ENCODE measurements around the gene CMC2.

CMC2 gene

DNA sequence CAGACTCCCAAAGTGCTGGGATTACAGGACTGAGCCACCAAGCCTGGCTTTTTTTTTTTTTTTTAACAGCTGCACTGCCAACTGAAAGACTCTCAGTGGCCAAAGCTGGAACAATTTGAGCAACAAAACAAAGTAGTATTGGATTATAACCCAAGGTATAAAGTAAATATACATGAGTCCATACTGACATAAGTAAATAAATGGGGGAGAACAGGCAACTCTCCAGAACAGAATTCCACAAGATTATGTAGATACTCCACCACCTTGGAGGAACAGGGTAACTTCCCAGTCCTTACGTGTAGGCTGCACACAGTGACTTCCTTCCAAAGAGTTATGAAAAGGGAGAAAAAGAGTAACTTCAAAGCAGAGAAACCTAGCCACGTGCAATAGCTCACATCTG is 15.7 kb downstream of the CMC2 start:
- no peaks in the 10 kb centered on the region for H3K27me3 ChIP-seq (replicated peaks in 2 of 5; ENCODE audit: control insufficient read depth in 4 of 5, insufficient read depth in 5 of 5, low read length in 4 of 5)
- H3K4me3 ChIP-seq (ENCODE audit: control insufficient read depth in 1 of 7, extremely low read depth in 1 of 7, insufficient read depth in 4 of 7, low read depth in 2 of 7, low read length in 6 of 7): no peak overlapping the region
- ChIA-PET POLR2A (no interaction called here), CTCF (interaction anchor here (3.3 kb wide), 1 partner anchor 13 kb away, joined by 12 read pairs; no protein-coding TSS in a partner anchor)
- H3K36me3 ChIP-seq (ENCODE audit: control insufficient read depth in 4 of 4, insufficient read depth in 4 of 4, low read length in 3 of 4): peaks cover 0 to 17% (median 8%) of the 10 kb centered on the region in 4 experiments
- H3K9me3 ChIP-seq (ENCODE audit: control extremely low read depth in 1 of 5, control insufficient read depth in 4 of 5, insufficient read depth in 2 of 5, low read depth in 1 of 5, low read length in 4 of 5): no peaks in the 10 kb centered on the region
- no peak for DNase-seq
- H3K27ac ChIP-seq (ENCODE audit: insufficient read depth in 1 of 2, low read depth in 1 of 2, low read length in 2 of 2, poor library complexity in 1 of 2, severe bottlenecking in 2 of 2): no peak overlapping the region
- H3K4me1 ChIP-seq (ENCODE audit: control extremely low read depth in 1 of 4, control insufficient read depth in 4 of 4, insufficient read depth in 4 of 4, low read length in 3 of 4): peaks cover 0 to 5% (median 2%) of the 10 kb centered on the region in 4 experiments
- 100% methylated on average over 2 of the region's 2 CpGs for WGBS (ENCODE audit: insufficient coverage)

DNA sequence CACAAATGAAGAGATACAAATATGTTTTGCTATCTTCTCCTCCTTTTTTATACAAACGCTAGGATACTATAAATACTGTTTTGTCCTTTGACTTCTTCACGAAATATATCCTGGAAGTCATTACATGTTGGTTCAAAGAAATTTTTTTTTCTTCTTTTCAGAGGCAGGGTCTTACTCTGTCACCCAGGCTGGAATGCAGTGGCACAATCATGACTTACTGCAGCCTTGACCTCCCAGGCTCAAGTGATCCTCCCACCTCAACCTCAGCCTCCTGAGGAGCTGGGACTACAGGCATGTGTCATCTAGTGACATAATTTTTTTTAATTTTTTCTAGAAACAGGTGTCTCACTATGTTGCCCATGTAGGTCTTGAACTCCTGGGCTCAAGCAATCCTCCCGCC is 16.1 kb downstream of the CMC2 start:
- Histone ChIP-seq H3K9me3 (ENCODE audit: control extremely low read depth in 1 of 5, control insufficient read depth in 4 of 5, insufficient read depth in 2 of 5, low read depth in 1 of 5, low read length in 4 of 5) (no peaks in the 10 kb centered on the region), H3K36me3 (ENCODE audit: control insufficient read depth in 4 of 4, insufficient read depth in 4 of 4, low read length in 3 of 4) (peaks cover 0 to 18% (median 8%) of the 10 kb centered on the region in 4 experiments), H3K4me1 (ENCODE audit: control extremely low read depth in 1 of 4, control insufficient read depth in 4 of 4, insufficient read depth in 4 of 4, low read length in 3 of 4) (peaks cover 0 to 6% (median 3%) of the 10 kb centered on the region in 4 experiments), H3K27ac (ENCODE audit: insufficient read depth in 1 of 2, low read depth in 1 of 2, low read length in 2 of 2, poor library complexity in 1 of 2, severe bottlenecking in 2 of 2) (no peak overlapping the region), H3K27me3 (replicated peaks in 2 of 5; ENCODE audit: control insufficient read depth in 4 of 5, insufficient read depth in 5 of 5, low read length in 4 of 5) (no peaks in the 10 kb centered on the region), H3K4me3 (ENCODE audit: control insufficient read depth in 1 of 7, extremely low read depth in 1 of 7, insufficient read depth in 4 of 7, low read depth in 2 of 7, low read length in 6 of 7) (no peak overlapping the region)
- ChIA-PET POLR2A (no interaction called here), CTCF (interaction anchor here (3.3 kb wide), 1 partner anchor 14 kb away, joined by 12 read pairs; no protein-coding TSS in a partner anchor)
- no peak for DNase-seq
- whole genome bisulfite sequencing (ENCODE audit: insufficient coverage): 100% methylated on average over 2 of the region's 3 CpGs

DNA sequence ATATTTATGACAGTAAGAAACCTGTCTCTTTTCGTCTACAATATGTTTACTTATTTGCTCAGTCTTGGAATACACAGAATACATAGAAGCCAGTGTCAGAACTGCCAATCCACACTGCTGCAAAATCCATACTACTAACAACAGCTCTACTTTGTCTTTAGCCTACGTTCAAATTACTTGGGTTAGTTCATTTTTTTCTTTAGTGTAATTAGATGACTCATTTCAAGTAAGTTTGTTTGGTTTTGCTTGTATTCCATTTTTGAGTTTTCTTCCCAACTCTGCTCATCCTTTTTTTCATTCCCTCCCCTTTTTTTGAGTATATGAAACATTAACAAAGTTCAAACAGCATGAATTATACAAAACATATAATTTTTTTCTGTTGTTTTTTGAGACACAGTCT is 16.9 kb downstream of the CMC2 start:
- DNase-seq: no peak
- ChIA-PET POLR2A (no interaction called here), CTCF (interaction anchor here (3.3 kb wide), 1 partner anchor 15 kb away, joined by 12 read pairs; no protein-coding TSS in a partner anchor)
- Histone ChIP-seq H3K27me3 (replicated peaks in 2 of 5; ENCODE audit: control insufficient read depth in 4 of 5, insufficient read depth in 5 of 5, low read length in 4 of 5) (no peaks in the 10 kb centered on the region), H3K36me3 (ENCODE audit: control insufficient read depth in 4 of 4, insufficient read depth in 4 of 4, low read length in 3 of 4) (peaks cover 0 to 17% (median 10%) of the 10 kb centered on the region in 4 experiments), H3K4me1 (ENCODE audit: control extremely low read depth in 1 of 4, control insufficient read depth in 4 of 4, insufficient read depth in 4 of 4, low read length in 3 of 4) (peaks cover 0 to 8% (median 5%) of the 10 kb centered on the region in 4 experiments), H3K9me3 (ENCODE audit: control extremely low read depth in 1 of 5, control insufficient read depth in 4 of 5, insufficient read depth in 2 of 5, low read depth in 1 of 5, low read length in 4 of 5) (no peaks in the 10 kb centered on the region), H3K27ac (ENCODE audit: insufficient read depth in 1 of 2, low read depth in 1 of 2, low read length in 2 of 2, poor library complexity in 1 of 2, severe bottlenecking in 2 of 2) (no peak overlapping the region), H3K4me3 (ENCODE audit: control insufficient read depth in 1 of 7, extremely low read depth in 1 of 7, insufficient read depth in 4 of 7, low read depth in 2 of 7, low read length in 6 of 7) (no peak overlapping the region)
- no CpG with 5 or more reads among the region's 2 CpGs for WGBS (ENCODE audit: insufficient coverage)

DNA sequence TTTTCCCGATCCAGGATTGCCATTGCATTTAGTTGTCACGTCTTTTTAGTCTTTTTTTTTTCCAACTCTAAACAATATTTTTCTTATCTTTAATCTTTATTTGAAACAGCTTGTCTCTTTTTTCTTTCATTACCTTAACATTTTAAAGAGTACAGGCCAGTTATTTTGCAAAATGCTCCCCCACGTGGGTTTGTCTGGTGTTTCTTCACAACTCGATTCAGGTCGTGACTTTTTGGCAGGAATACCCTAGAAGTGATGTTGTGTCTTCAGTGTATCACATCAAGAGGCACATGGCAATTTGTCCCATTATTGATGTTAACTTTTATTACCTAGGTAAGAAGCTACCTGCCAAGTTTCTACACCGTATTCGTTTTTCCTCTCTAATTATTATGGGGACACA is 17.9 kb downstream of the CMC2 start:
- Histone ChIP-seq H3K4me1 (ENCODE audit: control extremely low read depth in 1 of 4, control insufficient read depth in 4 of 4, insufficient read depth in 4 of 4, low read length in 3 of 4) (peaks cover 0 to 8% (median 5%) of the 10 kb centered on the region in 4 experiments), H3K4me3 (ENCODE audit: control insufficient read depth in 1 of 7, extremely low read depth in 1 of 7, insufficient read depth in 4 of 7, low read depth in 2 of 7, low read length in 6 of 7) (no peak overlapping the region), H3K9me3 (ENCODE audit: control extremely low read depth in 1 of 5, control insufficient read depth in 4 of 5, insufficient read depth in 2 of 5, low read depth in 1 of 5, low read length in 4 of 5) (no peaks in the 10 kb centered on the region), H3K36me3 (ENCODE audit: control insufficient read depth in 4 of 4, insufficient read depth in 4 of 4, low read length in 3 of 4) (peaks cover 0 to 17% (median 10%) of the 10 kb centered on the region in 4 experiments), H3K27ac (ENCODE audit: insufficient read depth in 1 of 2, low read depth in 1 of 2, low read length in 2 of 2, poor library complexity in 1 of 2, severe bottlenecking in 2 of 2) (no peak overlapping the region), H3K27me3 (replicated peaks in 2 of 5; ENCODE audit: control insufficient read depth in 4 of 5, insufficient read depth in 5 of 5, low read length in 4 of 5) (no peaks in the 10 kb centered on the region)
- 80% methylated on average over 5 of the region's 7 CpGs for WGBS (ENCODE audit: insufficient coverage)
- CTCF ChIA-PET: interaction anchor here (2.1 to 3.3 kb wide), 2 partner anchors 14 to 16 kb away, joined by 7 to 12 read pairs; no protein-coding TSS in a partner anchor
- DNase-seq: no peak
- POLR2A ChIA-PET: no interaction called here

DNA sequence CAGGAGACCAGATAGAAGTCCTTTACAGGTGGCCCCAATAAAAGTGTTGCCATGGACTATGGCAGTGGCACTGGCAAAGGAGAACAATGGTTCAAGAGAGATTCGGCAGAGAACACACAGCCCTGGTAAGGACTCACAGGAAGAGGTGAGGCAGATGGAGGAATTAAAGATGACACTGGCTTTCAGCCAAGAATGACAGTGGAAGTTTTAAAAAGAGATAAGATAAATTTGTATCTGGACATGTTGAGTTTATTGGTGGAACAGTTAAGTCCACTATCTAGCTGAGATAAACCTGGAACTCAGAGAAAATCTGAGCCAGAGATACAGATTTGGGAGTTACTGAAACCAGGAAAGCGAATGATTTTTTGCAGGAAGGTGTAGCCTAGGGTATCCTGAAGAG is 20.1 kb downstream of the CMC2 start:
- 92% methylated on average over 2 of the region's 2 CpGs for WGBS (ENCODE audit: insufficient coverage)
- H3K4me1 ChIP-seq (ENCODE audit: control extremely low read depth in 1 of 4, control insufficient read depth in 4 of 4, insufficient read depth in 4 of 4, low read length in 3 of 4): peaks cover 0 to 8% (median 5%) of the 10 kb centered on the region in 4 experiments
- no peak for DNase-seq
- H3K27ac ChIP-seq (ENCODE audit: insufficient read depth in 1 of 2, low read depth in 1 of 2, low read length in 2 of 2, poor library complexity in 1 of 2, severe bottlenecking in 2 of 2): no peak overlapping the region
- no peak overlapping the region for H3K4me3 ChIP-seq (ENCODE audit: control insufficient read depth in 1 of 7, extremely low read depth in 1 of 7, insufficient read depth in 4 of 7, low read depth in 2 of 7, low read length in 6 of 7)
- no peaks in the 10 kb centered on the region for H3K9me3 ChIP-seq (ENCODE audit: control extremely low read depth in 1 of 5, control insufficient read depth in 4 of 5, insufficient read depth in 2 of 5, low read depth in 1 of 5, low read length in 4 of 5)
- H3K27me3 ChIP-seq (replicated peaks in 2 of 5; ENCODE audit: control insufficient read depth in 4 of 5, insufficient read depth in 5 of 5, low read length in 4 of 5): no peaks in the 10 kb centered on the region
- ChIA-PET POLR2A (interaction anchor here (1.4 kb wide), 1 partner anchor 18 kb away, joined by 3 read pairs; no protein-coding TSS in a partner anchor), CTCF (interaction anchor here (1.2 kb wide), 1 partner anchor 11 kb away, joined by 3 read pairs; no protein-coding TSS in a partner anchor)
- H3K36me3 ChIP-seq (ENCODE audit: control insufficient read depth in 4 of 4, insufficient read depth in 4 of 4, low read length in 3 of 4): peaks cover 0 to 14% (median 8%) of the 10 kb centered on the region in 4 experiments

DNA sequence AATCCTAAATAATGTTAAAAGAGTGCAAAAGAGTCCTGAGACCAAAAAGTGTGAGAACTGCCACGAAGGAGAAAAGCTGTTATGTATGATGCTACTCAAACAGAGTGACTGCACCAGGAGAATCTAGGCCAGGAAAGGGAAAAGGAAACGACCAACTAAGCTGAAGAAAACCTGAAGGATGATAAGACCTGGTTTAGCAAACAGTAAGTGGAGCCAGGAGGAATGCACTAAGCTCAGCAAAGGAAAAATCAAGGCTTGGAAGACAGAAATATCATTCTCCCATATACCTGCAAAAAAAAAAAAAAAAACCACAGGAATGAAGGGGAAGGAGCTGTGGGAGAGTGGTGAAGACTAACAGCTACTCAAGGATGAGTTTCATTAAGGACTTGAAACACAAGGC is 21.1 kb downstream of the CMC2 start:
- ChIA-PET POLR2A (no interaction called here), CTCF (interaction anchor here (1.2 kb wide), 2 partner anchors 11 to 19 kb away, joined by 6 to 8 read pairs; no protein-coding TSS in a partner anchor)
- WGBS (ENCODE audit: insufficient coverage): 18% methylated on average over 2 of the region's 2 CpGs
- no peak for DNase-seq
- Histone ChIP-seq H3K4me3 (ENCODE audit: control insufficient read depth in 1 of 7, extremely low read depth in 1 of 7, insufficient read depth in 4 of 7, low read depth in 2 of 7, low read length in 6 of 7) (no peak overlapping the region), H3K9me3 (ENCODE audit: control extremely low read depth in 1 of 5, control insufficient read depth in 4 of 5, insufficient read depth in 2 of 5, low read depth in 1 of 5, low read length in 4 of 5) (no peaks in the 10 kb centered on the region), H3K27ac (ENCODE audit: insufficient read depth in 1 of 2, low read depth in 1 of 2, low read length in 2 of 2, poor library complexity in 1 of 2, severe bottlenecking in 2 of 2) (no peak overlapping the region), H3K4me1 (ENCODE audit: control extremely low read depth in 1 of 4, control insufficient read depth in 4 of 4, insufficient read depth in 4 of 4, low read length in 3 of 4) (peaks cover 0 to 8% (median 5%) of the 10 kb centered on the region in 4 experiments), H3K27me3 (replicated peaks in 2 of 5; ENCODE audit: control insufficient read depth in 4 of 5, insufficient read depth in 5 of 5, low read length in 4 of 5) (no peaks in the 10 kb centered on the region), H3K36me3 (ENCODE audit: control insufficient read depth in 4 of 4, insufficient read depth in 4 of 4, low read length in 3 of 4) (peaks cover under 1 to 11% (median 6%) of the 10 kb centered on the region in 4 experiments)

DNA sequence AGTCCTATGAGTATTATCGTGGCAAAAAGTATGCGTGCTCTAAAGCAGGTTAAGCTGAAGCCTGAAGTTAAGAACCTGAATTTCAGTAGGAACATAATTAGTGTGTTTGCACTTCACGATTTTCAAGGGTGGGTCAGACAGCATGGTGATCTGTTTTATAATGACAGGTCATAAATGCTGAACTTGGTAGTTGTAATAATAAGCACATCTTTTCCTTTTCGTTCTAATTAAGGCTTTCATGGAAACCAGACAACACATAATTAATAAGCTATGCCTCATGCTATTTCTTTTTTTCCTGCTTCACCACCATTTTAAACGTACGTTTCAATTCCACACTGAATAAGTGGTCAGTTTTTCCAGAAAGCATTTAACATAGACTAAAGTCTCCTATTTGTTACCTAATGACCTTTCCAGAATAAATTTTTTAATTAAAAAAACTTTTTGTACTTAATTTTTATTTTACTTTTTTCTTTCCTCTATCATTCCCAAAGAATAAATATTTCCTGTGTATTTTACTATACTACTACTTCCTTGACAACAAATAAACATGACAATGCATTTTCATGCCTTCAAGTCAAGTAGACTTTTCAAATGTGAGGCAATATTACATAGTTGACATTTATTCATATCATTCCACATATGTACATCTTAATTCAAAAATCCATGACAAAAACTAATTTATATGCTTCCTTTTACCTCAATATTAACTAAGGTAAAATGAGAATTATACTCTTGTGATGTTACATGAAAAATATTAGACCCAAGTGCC is 22.4 kb downstream of the CMC2 start:
- Histone ChIP-seq H3K27me3 (replicated peaks in 2 of 5; ENCODE audit: control insufficient read depth in 4 of 5, insufficient read depth in 5 of 5, low read length in 4 of 5) (no peaks in the 10 kb centered on the region), H3K4me1 (ENCODE audit: control extremely low read depth in 1 of 4, control insufficient read depth in 4 of 4, insufficient read depth in 4 of 4, low read length in 3 of 4) (peaks cover 0 to 8% (median 5%) of the 10 kb centered on the region in 4 experiments), H3K36me3 (ENCODE audit: control insufficient read depth in 4 of 4, insufficient read depth in 4 of 4, low read length in 3 of 4) (peaks cover 2 to 16% (median 12%) of the 10 kb centered on the region in 4 experiments), H3K4me3 (ENCODE audit: control insufficient read depth in 1 of 7, extremely low read depth in 1 of 7, insufficient read depth in 4 of 7, low read depth in 2 of 7, low read length in 6 of 7) (no peak overlapping the region), H3K9me3 (ENCODE audit: control extremely low read depth in 1 of 5, control insufficient read depth in 4 of 5, insufficient read depth in 2 of 5, low read depth in 1 of 5, low read length in 4 of 5) (no peaks in the 10 kb centered on the region), H3K27ac (ENCODE audit: insufficient read depth in 1 of 2, low read depth in 1 of 2, low read length in 2 of 2, poor library complexity in 1 of 2, severe bottlenecking in 2 of 2) (no peak overlapping the region)
- no peak for DNase-seq
- ChIA-PET POLR2A (no interaction called here), CTCF (interaction anchor here (1.2 to 1.4 kb wide), 3 partner anchors 9 to 17 kb away, joined by 3 to 4 read pairs (median 3); no protein-coding TSS in a partner anchor)
- WGBS (ENCODE audit: insufficient coverage): 100% methylated on average over 6 of the region's 6 CpGs

Measured in common myeloid progenitor, CD34-positive (primary cell).